Kidney (tissue), 14 donors: Measurements from ENCODE around the gene HTRA3. TPM values are rescaled to one million over a fixed set of nuclear protein-coding genes. Genes with fewer than 3 reads are reported as not detected.

ENCODE experiments used
- DNase-seq, 5 donors: peaks; one replicate each; pipeline ENCODE4 v3.0.0-alpha.2; 2013 to 2020
- FAIRE-seq: peaks from 2 replicates; lab custom pipeline; 2012; peaks lifted over from hg19 to GRCh38; lab: Jason Lieb, UNC
- H3K27ac ChIP-seq, 2 donors: one replicate each; pipeline ENCODE4 v1.7.0; 2013; ENCODE audit warnings: low read depth in 2 of 2, low read length in 2 of 2, inconsistent platforms in 1 of 2
- H3K27me3 ChIP-seq: one replicate; pipeline ENCODE4 v1.7.1; 2013; ENCODE audit warnings: low read length, inconsistent platforms; ENCODE audit not compliant: control insufficient read depth, insufficient read depth
- H3K36me3 ChIP-seq, 3 donors: one replicate each; pipeline versions ENCODE4 v1.7.0 to v1.7.1; 2013; ENCODE audit warnings: low read length in 3 of 3, control low read depth in 1 of 3, inconsistent platforms in 1 of 3; ENCODE audit not compliant: insufficient read depth in 3 of 3, control insufficient read depth in 2 of 3
- H3K4me1 ChIP-seq, 3 donors: one replicate each; pipeline versions ENCODE4 v1.7.0 to v1.7.1; 2013; ENCODE audit warnings: low read length in 3 of 3, inconsistent platforms in 1 of 3, low read depth in 1 of 3; ENCODE audit not compliant: control insufficient read depth in 2 of 3, insufficient read depth in 2 of 3
- H3K4me3 ChIP-seq, 3 donors: one replicate each; pipeline versions ENCODE4 v1.7.0 to v1.8.1; 2013; ENCODE audit warnings: low read length in 3 of 3, control low read depth in 1 of 3, inconsistent platforms in 1 of 3
- H3K9ac ChIP-seq, 3 donors: one replicate each; pipeline versions ENCODE4 v1.7.0 to v1.7.1; 2013; ENCODE audit warnings: low read length in 3 of 3, control low read depth in 1 of 3, inconsistent platforms in 1 of 3
- H3K9me3 ChIP-seq, 3 donors: one replicate each; pipeline versions ENCODE4 v1.7.0 to v1.7.1; 2013; ENCODE audit warnings: low read length in 3 of 3, control low read depth in 1 of 3, inconsistent platforms in 1 of 3; ENCODE audit not compliant: control insufficient read depth in 2 of 3, insufficient read depth in 1 of 3
- intact Hi-C: fragments of 100-400 bp; cut with DNase I; formaldehyde crosslinking; loops from one replicate; pipeline ENCODE4 v1.11.1; 2022
- polyA plus RNA-seq: library from polyadenylated mRNA; stranded (reverse); fragments of 350-450 nt; fragmentation: Illumina TruSeq; extraction: RNeasy Lipid Tissue Mini Kit (QIAGEN cat#74804); gene quantifications from one replicate; pipeline ENCODE4 v1.2.3, GENCODE V29; 2014; ENCODE audit warnings: low read depth, low replicate concordance; ENCODE audit not compliant: insufficient read depth
- total RNA-seq: library from RNA; stranded (reverse); fragmentation: NEBNext Ultra II Directional; extraction: Animal tissue kit (Norgen Biotek cat#: 25700); gene quantifications from one replicate; pipeline ENCODE4 v1.2.1, GENCODE V29; 2021
- TF ChIP-seq, protein P1 (sequence below): IDR thresholded peaks from 3 replicates; pipeline ENCODE4 v1.5.1; 2012; ENCODE audit warnings: mild to moderate bottlenecking, moderate library complexity, borderline replicate concordance; ENCODE audit not compliant: insufficient read depth; ENCODE audit errors: extremely low read depth
- donor health status: control.
- donor health status: control.
- donor health status: control.
- donor health status: control.
- donor health status: control.
- donor health status: DM: yes; HTN: yes; CAD: no.
- donor health status: Normal renal cell carcinoma (clear cell type).

HTRA3 gene
- total and polyA plus RNA-seq, 2 donors from 2014 or later, result 1.7 to 6.5 TPM

DNA sequence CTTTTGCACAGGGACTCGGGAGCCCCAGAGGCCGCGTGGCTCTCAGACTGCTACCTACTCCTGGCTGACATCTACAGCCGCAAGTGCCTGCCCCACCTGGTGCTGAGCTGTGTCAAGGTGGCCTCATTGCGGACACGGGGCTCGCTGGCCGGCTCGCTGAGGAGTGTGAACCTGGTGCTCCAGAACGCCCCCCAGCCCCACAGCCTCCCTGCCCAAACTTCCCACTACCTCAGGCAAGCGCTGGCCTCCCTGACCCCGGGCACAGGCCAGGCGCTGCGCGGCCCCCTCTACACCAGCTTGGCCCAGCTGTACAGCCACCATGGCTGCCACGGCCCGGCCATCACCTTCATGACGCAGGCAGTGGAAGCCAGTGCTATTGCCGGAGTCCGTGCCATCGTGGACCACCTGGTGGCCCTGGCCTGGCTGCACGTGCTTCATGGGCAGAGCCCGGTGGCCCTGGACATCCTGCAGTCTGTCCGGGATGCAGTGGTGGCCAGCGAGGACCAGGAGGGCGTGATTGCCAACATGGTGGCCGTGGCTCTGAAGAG is 41.7 kb upstream of the HTRA3 start:
- Histone ChIP-seq H3K9ac (no peak overlapping the region), H3K27me3 (no peaks in the 10 kb centered on the region), H3K27ac (peak overlapping the region; percentile 63), H3K4me1 (peaks cover 0 to 13% (median 0%) of the 10 kb centered on the region in 3 donors), H3K9me3 (no peaks in the 10 kb centered on the region), H3K4me3 (no peak overlapping the region), H3K36me3 (peaks cover 2 to 38% (median 26%) of the 10 kb centered on the region in 3 donors)
- TF ChIP-seq, protein P1, sequence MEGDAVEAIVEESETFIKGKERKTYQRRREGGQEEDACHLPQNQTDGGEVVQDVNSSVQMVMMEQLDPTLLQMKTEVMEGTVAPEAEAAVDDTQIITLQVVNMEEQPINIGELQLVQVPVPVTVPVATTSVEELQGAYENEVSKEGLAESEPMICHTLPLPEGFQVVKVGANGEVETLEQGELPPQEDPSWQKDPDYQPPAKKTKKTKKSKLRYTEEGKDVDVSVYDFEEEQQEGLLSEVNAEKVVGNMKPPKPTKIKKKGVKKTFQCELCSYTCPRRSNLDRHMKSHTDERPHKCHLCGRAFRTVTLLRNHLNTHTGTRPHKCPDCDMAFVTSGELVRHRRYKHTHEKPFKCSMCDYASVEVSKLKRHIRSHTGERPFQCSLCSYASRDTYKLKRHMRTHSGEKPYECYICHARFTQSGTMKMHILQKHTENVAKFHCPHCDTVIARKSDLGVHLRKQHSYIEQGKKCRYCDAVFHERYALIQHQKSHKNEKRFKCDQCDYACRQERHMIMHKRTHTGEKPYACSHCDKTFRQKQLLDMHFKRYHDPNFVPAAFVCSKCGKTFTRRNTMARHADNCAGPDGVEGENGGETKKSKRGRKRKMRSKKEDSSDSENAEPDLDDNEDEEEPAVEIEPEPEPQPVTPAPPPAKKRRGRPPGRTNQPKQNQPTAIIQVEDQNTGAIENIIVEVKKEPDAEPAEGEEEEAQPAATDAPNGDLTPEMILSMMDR, result no peak
- no peak for DNase-seq
- intact Hi-C loops, result no loop called here
- FAIRE-seq, result no peak

DNA sequence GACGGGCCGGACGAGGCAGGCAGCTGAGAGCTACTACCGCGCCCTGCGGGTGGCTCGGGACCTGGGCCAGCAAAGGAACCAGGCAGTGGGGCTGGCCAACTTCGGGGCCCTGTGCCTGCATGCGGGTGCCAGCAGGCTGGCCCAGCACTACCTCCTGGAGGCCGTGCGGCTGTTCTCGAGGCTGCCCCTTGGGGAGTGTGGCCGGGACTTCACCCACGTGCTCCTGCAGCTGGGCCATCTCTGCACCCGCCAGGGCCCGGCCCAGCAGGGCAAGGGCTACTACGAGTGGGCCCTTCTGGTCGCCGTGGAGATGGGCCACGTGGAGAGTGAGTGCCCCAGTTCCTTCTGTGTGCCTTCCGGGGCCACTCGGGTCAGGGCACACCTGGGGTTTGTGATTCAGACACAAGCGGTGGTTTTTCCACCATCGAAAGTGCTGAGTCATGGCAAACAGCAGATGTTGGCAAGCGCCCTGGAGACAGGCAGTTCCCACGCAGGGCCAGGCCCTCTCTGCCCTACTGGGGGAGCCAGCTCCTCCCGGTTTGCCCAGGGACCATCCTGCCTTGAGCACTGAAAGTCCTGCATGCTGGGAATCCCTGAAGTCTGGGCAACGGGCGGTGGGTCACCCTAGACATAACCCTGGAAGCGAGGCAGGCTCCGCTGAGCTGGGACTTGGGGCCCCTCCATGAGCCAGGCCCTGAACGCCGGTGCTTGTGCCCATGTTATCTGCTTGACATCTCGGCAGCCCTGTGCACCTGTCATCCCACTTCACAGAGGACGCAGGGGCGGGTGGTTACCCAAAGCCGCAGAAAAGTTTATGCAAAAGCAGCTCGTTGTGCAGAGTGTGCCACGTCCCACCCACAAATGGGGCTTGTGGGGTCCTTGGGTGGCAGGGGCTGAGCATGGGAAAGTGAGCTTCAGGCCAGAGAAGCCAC is 41.0 kb upstream of the HTRA3 start:
- DNase-seq, result peak in 1 of 5 donors; percentile 90
- intact Hi-C loops, result no loop called here
- peak overlapping the region in 1 of 3 donors; percentile 19 for H3K9ac ChIP-seq
- no peak for FAIRE-seq
- H3K4me1 ChIP-seq, result peaks cover 0 to 13% (median 0%) of the 10 kb centered on the region in 3 donors
- H3K27me3 ChIP-seq, result no peaks in the 10 kb centered on the region
- peak overlapping the region; percentile 63 for H3K27ac ChIP-seq
- H3K4me3 ChIP-seq, result no peak overlapping the region
- H3K36me3 ChIP-seq, result peaks cover 5 to 39% (median 32%) of the 10 kb centered on the region in 3 donors
- TF ChIP-seq, protein P1, result no peak
- H3K9me3 ChIP-seq, result no peaks in the 10 kb centered on the region

DNA sequence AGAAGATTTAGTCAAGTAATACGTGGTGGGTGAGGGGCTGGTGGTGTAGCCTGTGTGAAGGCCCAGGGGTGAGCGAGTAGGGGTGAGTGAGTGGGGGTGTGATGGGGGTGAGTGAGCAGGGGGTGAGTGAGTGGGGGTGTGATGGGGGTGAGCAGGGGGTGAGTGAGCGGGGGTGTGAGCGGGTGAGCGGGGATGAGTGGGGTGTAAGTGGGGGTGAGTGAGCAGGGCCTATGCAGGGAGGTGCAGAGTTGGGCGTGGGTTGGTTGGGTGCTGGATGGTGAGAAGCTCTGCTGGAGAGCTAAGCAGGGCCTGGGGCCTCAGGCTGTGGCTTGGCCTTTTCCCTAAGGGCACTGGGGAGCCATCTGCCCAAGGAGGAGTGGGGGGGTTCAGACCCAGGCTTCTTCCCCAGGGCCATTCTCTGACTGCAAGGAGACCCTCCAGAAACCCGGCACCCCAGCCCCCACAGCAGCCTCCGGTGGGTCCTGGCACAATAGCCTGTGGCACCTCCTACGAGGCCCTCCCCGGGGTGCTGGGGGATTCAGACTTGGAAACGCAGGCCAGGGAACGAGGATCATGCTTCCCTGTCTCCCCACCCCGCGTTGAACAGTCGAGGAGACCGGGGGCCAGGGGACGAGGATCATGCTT is 40.1 kb upstream of the HTRA3 start:
- H3K36me3 ChIP-seq, result peaks cover 9 to 40% (median 34%) of the 10 kb centered on the region in 3 donors
- no peak overlapping the region for H3K4me3 ChIP-seq
- peaks cover 0 to 13% (median 0%) of the 10 kb centered on the region in 3 donors for H3K4me1 ChIP-seq
- intact Hi-C loops, result no loop called here
- TF ChIP-seq, protein P1, result no peak
- FAIRE-seq (no peak), DNase-seq (peak in 1 of 5 donors; percentile 76)
- no peaks in the 10 kb centered on the region for H3K27me3 ChIP-seq
- H3K9ac ChIP-seq, result no peak overlapping the region
- peak overlapping the region in 1 of 2 donors; percentile 49 for H3K27ac ChIP-seq
- peaks cover 0 to 2% (median 0%) of the 10 kb centered on the region in 3 donors for H3K9me3 ChIP-seq
